GM19468 (cell line): Measurements from ENCODE around the gene MAP1LC3B.

Experiments
- ATAC-seq: cut with Tn5 transposase; IDR thresholded peaks from one replicate; pipeline ENCODE4 v1.9.1; 2021; ENCODE audit warnings: mild to moderate bottlenecking, moderate library complexity, moderate number of reproducible peaks; ENCODE audit not compliant: unreplicated experiment; ENCODE audit errors: extremely low read depth

The MAP1LC3B gene

GRCh38 chr16:87423429-87423828, 31.3 kb downstream of the MAP1LC3B start:
- ATAC-seq, result no peak

GRCh38 chr16:87424266-87424665, 32.1 kb downstream of the MAP1LC3B start:
- no peak for ATAC-seq

- no peak for ATAC-seq
Observed at GRCh38 chr16:87425941-87426340, 33.8 kb downstream of the MAP1LC3B start.

DNA sequence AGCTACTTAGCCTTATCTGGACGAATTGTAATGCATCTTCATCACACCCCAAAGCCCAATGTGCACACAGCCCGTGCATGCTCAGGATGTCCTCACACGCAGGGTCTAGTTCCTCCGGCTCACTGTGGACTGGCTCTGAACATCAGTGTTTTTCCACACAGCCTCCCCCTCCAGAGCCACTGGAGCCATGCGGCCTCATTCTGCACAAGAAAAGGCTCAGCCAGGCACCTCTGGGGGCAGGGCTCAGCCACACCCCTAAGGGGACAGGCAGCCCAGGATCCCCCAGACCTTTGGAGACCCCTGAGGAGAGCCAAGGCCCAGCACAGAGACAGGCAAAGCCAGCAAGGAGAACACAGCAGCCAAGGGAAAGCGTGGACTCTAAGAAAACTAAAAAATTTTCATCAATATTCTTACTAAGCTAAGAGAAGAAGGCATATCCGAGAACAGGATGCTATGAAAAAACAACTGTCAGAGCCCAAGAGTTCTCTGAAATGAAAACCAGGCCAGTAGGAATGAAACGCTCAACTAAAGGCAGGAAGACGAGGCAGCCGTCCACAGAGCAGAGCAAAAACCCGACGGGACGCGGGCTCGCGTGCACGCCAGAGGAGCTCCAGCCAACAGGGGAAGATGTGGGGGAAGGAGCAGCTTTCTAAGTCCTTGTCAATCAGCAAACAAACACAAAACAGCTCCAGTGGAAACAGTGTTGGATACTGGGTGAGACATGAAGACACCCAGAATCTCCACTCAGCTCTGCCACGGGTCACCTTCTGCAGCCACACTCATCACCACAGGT, 34.5 kb downstream of the MAP1LC3B start:
- ATAC-seq, result no peak

DNA sequence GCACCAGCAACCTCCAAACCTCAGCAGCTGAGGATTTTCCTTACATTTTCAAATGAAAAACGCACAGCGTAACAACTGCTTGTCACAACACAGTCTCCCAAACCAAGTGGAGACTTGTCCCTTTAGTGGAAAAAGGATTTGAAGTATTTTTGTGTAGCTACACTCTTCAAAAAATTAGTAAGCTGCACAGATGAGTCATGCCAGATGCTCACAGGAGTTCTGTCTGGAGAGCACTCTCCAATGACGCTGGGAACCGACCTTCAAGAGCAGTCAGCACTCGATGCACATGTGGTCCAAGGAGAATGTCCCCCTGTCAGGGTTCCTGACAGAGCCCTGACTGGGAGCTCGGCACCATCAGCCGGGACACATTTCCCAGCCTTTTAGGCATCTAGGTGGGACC, 39.8 kb downstream of the MAP1LC3B start:
- no peak for ATAC-seq

GRCh38 chr16:87432330-87432915, 40.3 kb downstream of the MAP1LC3B start:
- ATAC-seq, result no peak

DNA sequence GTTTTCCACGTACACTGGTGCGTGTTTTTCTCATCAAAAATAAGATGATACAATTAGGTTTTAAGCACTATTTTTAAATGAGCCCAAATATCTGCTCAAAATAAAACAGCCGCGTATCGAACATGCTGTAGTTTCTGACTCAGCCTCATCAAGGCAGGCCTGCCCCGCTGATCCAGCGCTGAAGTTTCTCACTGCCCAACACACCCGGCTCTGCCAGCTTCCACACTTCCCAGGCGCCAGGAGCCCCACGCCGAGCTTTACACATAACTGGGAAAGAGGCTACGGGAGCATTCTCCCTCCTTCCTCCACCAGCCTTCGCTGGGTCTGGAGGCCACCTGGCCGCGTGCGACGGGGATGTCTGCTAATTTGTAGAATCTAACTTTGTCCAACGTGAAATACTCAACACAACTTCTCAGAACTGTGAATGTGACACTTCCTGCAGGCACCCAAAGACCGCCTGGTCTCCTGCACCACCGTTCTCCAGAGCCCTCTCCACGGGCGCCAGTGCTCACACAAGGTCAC, 42.1 kb downstream of the MAP1LC3B start:
- no peak for ATAC-seq

DNA sequence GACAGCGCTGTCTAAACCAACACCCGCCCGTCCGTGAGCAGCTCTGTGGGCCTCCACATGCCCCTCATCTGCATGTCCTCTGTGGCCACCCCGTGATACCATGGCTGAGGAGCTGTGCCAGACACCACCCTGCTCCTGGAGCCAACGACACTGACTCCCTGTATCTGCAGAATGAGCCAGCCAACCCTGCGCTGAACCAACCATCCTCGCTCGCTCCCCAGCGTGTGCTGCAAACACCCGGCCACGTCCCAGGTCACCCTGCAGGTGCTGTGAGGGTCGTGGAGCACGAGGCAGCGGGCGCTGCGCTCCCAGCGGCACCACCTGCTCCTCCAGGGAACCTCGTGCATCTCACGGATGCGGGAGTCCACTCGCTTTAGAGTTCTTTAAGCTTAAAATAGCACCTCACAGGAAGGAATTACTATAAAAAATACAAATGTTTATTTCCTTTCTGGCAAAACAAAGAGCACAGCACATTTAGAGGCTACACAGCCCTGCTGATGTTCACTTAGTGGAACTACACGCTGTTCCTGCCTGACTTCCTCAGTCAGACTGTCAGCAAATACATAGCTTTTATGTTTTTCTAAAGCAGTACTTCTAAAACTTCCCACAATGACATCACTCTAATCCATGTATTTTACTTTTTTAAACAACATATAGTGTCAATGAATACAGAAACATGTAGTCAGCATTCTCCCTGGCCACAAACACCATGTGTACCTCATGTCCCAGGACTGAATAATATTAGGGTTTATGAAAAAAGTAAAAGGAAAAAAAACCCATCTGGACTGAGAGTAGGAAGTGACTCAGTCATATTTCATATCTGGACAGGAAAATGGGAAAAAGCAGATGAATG, 43.5 kb downstream of the MAP1LC3B start:
- ATAC-seq, result no peak

DNA sequence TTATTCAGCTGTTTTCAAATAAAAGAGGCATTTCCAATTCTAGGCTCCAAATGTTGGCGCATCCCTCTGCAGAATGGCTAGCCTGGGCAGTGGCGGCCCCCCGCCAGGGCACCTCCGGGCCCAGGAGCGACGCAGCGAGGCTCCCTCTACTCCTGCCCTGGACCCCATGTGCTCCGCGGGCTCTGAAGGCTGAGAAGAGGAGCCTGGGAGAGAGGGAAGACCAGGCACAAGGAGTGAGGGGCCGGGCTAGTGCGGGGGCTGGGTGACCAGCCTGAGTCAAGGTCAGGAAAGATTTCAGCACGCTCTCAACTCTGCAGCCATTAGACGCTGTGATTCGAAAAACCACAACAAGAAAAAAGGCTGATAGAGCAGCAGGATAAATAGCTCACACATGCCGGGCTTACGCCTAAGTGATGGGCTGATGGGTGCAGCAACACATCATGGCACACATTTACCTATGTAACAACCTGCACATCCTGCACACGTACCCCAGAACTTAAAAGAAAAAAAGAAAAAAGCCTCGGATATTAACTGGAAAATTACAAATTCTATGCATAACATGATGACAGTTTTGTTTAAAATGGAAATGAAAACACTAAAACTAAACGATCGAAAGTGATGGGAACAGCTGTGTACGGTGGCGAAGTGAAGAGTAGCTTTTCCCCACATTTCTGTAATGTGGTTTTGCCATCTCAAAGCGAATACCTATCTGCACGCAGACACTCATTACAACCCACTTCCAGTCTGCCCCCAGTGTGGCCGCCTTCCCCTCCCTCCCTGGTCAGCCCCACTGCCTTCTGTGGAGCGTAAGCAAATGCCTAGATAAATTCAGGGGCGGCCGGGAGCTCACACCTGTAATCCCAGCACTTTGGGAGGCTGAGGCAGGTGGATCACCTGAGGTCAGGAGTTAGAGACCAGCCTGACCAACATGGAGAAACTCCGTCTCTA, 44.4 kb downstream of the MAP1LC3B start:
- no peak for ATAC-seq

GRCh38 chr16:87437327-87437726, 45.2 kb downstream of the MAP1LC3B start:
- ATAC-seq, result no peak

- no peak for ATAC-seq
Observed at GRCh38 chr16:87437911-87438610, 45.9 kb downstream of the MAP1LC3B start.

DNA sequence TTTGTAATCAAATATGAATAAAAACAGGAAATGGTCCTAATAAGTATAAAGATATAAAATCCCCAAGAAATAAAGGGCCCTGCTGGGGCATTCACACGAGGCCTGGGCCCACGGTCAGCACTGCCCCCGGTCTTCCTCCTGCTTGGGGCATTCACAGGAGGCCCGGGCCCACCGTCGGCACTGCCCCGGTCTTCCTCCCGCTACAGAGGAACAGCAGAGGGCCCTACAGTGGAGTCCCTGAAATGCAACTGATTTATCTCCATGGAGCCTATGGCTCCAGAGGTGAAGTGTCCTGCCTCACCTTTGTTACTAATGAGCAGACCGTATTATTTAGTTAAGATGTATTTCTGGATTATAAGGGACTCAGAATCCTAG, 46.5 kb downstream of the MAP1LC3B start:
- no peak for ATAC-seq

DNA sequence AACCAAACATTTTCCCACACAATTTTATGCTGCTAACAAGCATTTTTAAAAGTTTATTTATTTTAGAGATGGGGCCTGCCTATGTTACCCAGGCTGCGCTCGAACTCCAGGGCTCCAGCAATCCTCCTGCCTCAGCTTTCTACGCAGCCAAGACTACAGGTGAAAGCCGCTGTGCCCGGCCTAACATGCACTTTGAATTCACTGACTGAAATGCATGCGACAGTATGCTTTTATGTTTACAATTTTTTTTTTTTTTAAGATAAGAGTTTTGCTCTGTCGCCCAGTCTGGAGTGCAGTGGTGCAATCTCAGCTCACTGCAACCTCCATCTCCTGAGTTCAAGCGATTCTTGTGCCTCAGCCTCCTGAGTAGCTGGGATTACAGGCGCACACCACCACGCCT, 47.8 kb downstream of the MAP1LC3B start:
- no peak for ATAC-seq

DNA sequence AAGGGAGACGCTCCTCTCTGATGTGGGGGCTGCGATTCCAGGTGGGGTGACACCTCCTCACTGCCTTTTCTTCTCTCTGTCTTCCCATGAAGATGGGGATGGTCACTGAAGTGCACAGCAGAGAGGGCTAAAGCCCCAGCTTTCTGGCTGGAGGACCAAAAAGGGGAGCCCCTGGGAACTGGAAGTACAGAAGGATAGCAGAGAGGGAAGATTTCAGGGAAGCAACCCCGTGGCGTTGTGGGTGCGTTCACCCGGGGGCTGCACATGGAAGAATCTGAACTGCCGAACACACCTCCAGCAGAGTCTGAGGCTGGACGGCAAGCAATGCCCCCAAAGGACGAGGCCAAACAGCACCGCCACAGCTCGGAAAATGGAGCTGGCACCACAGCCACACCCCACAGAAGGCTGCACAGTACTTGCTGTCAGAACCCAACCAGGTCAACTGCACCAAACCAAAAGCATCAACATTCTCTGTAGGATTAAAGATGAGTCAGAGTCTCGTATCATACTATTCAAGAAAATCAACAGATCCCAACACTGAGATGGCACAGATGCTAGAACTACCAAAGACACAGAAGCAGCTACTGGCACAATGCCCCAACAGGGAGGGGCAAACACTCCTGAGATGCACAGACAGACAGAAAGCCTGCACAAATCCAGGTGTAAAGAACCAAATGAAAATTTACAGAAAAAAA, 49.9 kb downstream of the MAP1LC3B start:
- ATAC-seq, result no peak

GRCh38 chr16:87442581-87442966, 50.4 kb downstream of the MAP1LC3B start:
- no peak for ATAC-seq

DNA sequence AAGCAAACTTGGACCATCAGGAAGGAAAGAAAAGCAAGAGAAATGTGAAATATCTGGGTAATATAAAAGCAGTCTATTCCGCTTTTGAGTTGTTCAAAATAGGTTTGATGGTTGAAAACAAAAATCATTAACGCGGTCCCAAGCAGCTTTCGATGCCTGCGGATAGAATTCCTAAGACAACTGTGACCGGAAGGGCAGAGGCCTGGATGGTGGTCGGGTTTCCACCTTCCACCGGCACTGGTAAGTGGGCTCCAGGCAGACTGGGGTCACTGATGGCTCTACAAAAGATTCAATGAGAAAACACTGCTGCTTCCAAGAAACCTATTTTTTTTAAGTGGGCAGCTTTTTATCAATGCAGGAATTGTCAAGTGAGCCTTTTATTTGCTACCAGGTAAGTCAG, 50.9 kb downstream of the MAP1LC3B start:
- no peak for ATAC-seq

DNA sequence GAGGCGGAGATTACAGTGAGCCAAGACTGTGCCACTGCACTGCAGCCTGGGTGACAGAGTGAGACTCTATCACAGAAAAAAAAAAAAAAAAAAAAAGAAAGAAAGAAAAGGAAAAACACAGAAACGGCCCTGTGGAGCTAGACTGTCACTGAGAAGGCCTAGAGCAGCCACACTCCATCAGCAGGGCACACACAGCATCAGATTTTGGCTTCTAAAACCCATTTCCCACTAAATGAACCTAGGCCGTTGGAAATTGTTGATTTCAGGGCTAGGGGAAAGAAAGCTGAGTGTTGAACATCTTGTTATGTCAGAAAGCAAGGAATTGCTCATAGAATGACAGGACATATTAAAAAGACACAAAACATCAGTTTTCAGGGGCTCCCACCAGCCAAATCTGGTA, 51.8 kb downstream of the MAP1LC3B start:
- ATAC-seq, result no peak

DNA sequence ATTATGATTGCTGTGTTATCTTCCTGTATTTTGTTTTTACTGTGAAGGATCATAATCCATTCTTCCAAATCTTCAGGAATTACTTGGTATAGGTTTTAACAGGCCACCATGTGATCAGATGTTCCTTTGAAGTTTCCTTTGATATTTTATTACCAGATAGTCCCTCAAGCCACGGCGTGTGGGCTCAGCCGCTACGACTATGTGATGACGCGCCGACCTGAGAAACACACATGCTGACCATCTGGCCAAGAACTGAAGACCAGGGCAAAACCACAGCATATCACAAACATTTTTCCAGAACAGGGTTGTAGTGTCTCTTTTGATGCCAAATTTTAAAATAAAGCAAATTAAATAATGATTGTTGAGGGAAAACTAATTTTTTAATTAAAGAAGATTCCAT, 53.4 kb downstream of the MAP1LC3B start:
- ATAC-seq, result no peak

- ATAC-seq, result no peak
Observed at GRCh38 chr16:87446479-87446878, 54.3 kb downstream of the MAP1LC3B start.
